Lower leg skin (tissue), 4 donors: ENCODE data around the gene FAM13A. TPM values are rescaled to one million over a fixed set of nuclear protein-coding genes. Genes with fewer than 3 reads are reported as not detected.

Experiments used
- DNase-seq, 2 donors: peaks; one replicate each; pipeline ENCODE4 v3.0.0-alpha.2; 2019; ENCODE audit warnings: low spot score in 2 of 2
- H3K4me3 ChIP-seq: fragments of 200-600 bp; sonication (generic); 2 replicates; pipeline ENCODE4 v1.5.1; 2017; ENCODE audit warnings: mild to moderate bottlenecking, low read depth; ENCODE audit not compliant: poor library complexity, severe bottlenecking
- POLR2A ChIP-seq, 2 donors: fragments of 450-650 bp; IDR thresholded peaks; one replicate each; pipeline ENCODE4 v1.6.1; 2016 to 2017; ENCODE audit warnings: antibody characterized with exemption in 2 of 2, mild to moderate bottlenecking in 1 of 2, moderate library complexity in 1 of 2
- WGBS, 2 donors: methylation state at CpG; one replicate each; pipeline ENCODE4 v1.1.5; 2018; 5-methylcytosine and 5-hydroxymethylcytosine counted together
- intact Hi-C: fragments of 100-400 bp; cut with DNase I; formaldehyde crosslinking; loops from one replicate; pipeline ENCODE4 v1.15.0; 2023; ENCODE audit warnings: low total_unique reads
- total RNA-seq, 4 donors: library from RNA; depleted of rRNA; stranded (reverse); fragments of >200 nt; gene quantifications; one replicate each; pipeline ENCODE4 v1.1.0, GENCODE V29; 2016
- TF ChIP-seq, protein P1 (sequence below), 3 donors: fragments of 450-650 bp; IDR thresholded peaks; one replicate each; pipeline ENCODE4 v1.5.1; 2016; ENCODE audit warnings: antibody characterized with exemption in 3 of 3, mild to moderate bottlenecking in 3 of 3, moderate library complexity in 2 of 3

FAM13A gene
- total RNA-seq, 4 donors from 2014 or later, result 50.0 to 303 (median 114) TPM

DNA sequence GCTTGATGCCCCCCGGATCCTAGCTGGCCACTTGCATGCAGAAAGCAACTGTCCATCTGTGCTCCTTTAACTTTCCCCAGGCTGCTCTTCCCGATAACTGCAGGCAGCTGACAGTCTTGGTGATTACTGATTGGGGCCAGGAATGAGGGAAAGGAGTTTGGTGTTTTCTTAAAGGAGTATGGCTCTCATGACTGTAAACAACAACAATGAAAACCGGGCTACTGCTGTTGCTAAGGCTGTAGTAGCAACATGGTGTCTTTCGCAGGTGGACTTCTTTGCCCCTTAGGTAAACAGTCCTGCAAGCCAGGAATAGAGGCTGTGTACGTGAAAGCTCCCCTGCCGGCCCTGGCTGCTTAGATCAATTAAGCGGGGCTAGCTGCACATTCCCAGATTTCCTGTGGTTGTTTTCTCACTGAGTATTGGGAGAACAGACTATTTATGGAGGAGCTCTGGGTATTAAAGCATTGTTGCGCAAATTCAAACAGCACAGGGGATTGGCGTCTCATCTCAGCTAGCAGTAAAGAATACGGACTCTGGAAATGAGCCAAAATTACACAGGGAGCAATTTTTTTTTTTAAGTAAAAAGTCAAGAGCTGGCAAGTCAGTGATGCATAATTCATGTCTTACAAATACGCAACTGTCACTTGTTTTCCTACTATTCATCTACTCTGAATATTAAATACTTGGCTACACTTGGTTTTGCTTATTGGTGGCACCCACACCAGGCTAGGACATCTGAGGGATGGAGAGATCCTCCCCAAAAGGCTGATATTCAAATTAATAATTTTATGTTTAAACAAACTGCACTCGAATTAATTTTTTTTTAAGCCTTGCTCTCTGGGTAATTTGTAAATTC lies 297.7 kb downstream of the FAM13A start:
- H3K4me3 ChIP-seq, result no peak overlapping the region
- TF ChIP-seq, protein P1, sequence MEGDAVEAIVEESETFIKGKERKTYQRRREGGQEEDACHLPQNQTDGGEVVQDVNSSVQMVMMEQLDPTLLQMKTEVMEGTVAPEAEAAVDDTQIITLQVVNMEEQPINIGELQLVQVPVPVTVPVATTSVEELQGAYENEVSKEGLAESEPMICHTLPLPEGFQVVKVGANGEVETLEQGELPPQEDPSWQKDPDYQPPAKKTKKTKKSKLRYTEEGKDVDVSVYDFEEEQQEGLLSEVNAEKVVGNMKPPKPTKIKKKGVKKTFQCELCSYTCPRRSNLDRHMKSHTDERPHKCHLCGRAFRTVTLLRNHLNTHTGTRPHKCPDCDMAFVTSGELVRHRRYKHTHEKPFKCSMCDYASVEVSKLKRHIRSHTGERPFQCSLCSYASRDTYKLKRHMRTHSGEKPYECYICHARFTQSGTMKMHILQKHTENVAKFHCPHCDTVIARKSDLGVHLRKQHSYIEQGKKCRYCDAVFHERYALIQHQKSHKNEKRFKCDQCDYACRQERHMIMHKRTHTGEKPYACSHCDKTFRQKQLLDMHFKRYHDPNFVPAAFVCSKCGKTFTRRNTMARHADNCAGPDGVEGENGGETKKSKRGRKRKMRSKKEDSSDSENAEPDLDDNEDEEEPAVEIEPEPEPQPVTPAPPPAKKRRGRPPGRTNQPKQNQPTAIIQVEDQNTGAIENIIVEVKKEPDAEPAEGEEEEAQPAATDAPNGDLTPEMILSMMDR (IDR thresholded peaks at IDR 0.05), result no peak
- TF ChIP-seq POLR2A (IDR thresholded peaks at IDR 0.05), result no peak
- intact Hi-C loops, result no loop called here
- WGBS, 2 donors, result 34 to 39% methylated on average over 12 of the region's 12 CpGs
- no peak for DNase-seq

DNA sequence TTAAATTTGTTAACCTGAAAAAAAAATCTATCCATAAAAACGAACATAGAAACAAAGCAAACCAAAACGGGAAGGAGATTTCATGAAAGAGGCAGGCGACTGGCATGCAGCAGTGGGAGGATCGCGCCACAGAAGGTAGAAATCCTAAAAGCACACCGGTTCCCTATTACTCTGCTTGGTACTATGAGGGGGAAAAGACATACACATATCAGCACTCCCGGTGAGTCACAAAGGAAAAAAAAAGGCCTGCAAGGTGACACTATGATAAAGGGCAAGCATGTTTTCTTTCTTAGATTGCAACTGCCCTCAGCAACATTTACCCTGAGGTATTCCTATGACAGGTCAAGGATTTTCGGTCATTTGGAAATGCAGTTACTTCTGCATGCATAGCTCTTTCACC lies 298.7 kb downstream of the FAM13A start:
- no peak for DNase-seq
- intact Hi-C loops, result no loop called here
- H3K4me3 ChIP-seq, result no peak overlapping the region
- TF ChIP-seq, protein P1 (IDR thresholded peaks at IDR 0.05), result no peak
- no peak for TF ChIP-seq POLR2A (IDR thresholded peaks at IDR 0.05)
- 70 to 74% methylated on average over 8 of the region's 8 CpGs for WGBS, 2 donors

DNA sequence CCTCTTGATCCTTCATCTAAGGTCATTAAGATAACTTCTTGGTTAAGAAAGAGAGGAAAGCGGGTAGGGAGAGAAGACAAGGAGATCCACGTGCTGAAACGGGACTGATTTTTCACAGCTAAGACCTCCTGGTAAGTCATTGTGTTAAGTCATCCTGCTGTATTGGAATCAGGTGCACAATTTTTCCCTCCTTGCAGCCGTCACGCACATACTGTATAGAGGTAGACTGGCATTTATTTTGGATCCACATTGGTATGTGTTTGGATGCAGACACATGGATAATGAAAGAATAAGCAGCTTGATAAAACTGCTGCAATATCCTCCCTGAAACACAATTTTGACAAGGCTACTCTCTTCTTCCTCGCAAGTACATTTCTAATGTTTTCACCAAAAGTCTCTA lies 299.2 kb downstream of the FAM13A start:
- 76 to 77% methylated on average over 6 of the region's 6 CpGs for WGBS, 2 donors
- DNase-seq, result no peak
- H3K4me3 ChIP-seq, result no peak overlapping the region
- no peak for TF ChIP-seq POLR2A (IDR thresholded peaks at IDR 0.05)
- TF ChIP-seq, protein P1 (IDR thresholded peaks at IDR 0.05), result no peak
- intact Hi-C loops, result no loop called here

DNA sequence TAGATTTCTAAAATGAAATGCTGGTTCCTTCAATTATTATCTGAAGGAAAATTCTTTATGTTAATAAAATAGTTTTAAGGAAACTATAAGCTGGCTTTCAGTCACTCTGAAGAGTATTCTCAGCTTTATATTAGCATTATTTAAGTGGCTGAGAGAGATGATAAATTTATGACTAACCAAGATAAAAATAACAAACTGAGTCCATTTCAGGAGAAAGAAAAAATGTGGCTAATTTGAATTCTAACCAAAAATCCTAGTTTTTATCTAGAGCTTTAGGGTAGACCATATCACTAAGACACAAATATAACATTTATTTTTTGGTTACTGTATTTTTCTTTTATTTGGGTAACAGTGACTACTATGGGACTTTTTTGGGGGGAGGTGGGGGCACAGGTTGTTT lies 299.9 kb downstream of the FAM13A start:
- no peak for DNase-seq
- no peak overlapping the region for H3K4me3 ChIP-seq
- intact Hi-C loops, result no loop called here
- TF ChIP-seq POLR2A (IDR thresholded peaks at IDR 0.05), result no peak
- TF ChIP-seq, protein P1 (IDR thresholded peaks at IDR 0.05), result no peak

DNA sequence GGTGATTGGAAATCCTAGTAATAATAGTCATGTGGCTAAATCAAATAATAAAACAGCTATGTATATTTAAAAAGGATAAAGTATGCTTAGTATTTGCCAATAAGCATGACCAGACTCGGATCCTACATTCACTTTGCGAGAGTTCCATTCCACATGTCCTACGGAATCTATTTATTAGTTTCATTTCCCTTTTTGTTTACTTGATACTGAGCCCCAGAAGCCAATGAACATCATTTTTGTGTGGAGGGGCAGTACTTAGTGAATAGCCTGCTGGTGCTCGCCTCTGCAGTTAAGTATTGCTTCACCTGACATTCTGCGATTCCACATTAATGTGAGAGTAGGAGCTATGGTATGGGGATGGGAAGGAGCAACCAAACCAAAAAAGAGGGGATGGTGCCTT lies 300.8 kb downstream of the FAM13A start:
- WGBS, 2 donors, result 63 to 65% methylated on average over 5 of the region's 5 CpGs
- TF ChIP-seq, protein P1 (IDR thresholded peaks at IDR 0.05), result no peak
- no peak for TF ChIP-seq POLR2A (IDR thresholded peaks at IDR 0.05)
- no peak for DNase-seq
- no peak overlapping the region for H3K4me3 ChIP-seq
- intact Hi-C loops, result no loop called here

DNA sequence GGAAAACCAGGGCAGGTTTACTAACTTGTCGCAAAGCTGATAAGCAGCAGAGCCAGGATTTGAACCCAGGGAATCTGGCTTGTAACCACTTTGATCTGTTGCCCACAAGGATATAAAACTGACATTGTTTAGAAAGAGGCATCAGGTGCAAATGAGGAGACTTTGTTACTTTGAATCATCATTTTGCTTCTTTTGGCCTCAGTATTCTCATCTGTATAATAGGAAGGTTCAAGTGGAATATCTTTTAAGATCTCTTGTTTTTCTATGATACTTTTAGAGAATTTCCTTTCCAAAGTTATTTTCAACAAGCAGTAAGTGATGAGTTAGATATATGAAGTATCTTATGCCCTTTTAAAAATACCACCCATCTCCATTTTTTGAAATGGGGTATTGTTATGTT lies 301.5 kb downstream of the FAM13A start:
- 91 to 100% methylated on average over 1 of the region's 1 CpG for WGBS, 2 donors
- no peak for TF ChIP-seq POLR2A (IDR thresholded peaks at IDR 0.05)
- TF ChIP-seq, protein P1 (IDR thresholded peaks at IDR 0.05), result no peak
- H3K4me3 ChIP-seq, result no peak overlapping the region
- DNase-seq, result no peak
- intact Hi-C loops, result no loop called here
